GM20431 (cell line): ENCODE measurements around the gene SLC24A3.

Experiments
- in situ Hi-C: fragments of 300-500 bp; cut with MseI, MboI; formaldehyde crosslinking; loops from one replicate; pipeline ENCODE4 v1.15.0; 2020; ENCODE audit warnings: low sequenced_read_pairs; ENCODE audit not compliant: unreplicated experiment

SLC24A3 gene

GRCh38 chr20:19552221-19553180 is 340.1 kb downstream of the SLC24A3 start:
- in situ Hi-C loops, result no loop called here

- in situ Hi-C loops, result no loop called here
Measured at GRCh38 chr20:19554666-19555065, 342.2 kb downstream of the SLC24A3 start.

GRCh38 chr20:19555726-19556125 is 343.3 kb downstream of the SLC24A3 start:
- in situ Hi-C loops, result no loop called here

GRCh38 chr20:19557291-19557690 is 344.8 kb downstream of the SLC24A3 start:
- in situ Hi-C loops, result no loop called here

- in situ Hi-C loops, result no loop called here
Measured at GRCh38 chr20:19560881-19561480, 348.5 kb downstream of the SLC24A3 start.

GRCh38 chr20:19562426-19562825 is 350.0 kb downstream of the SLC24A3 start:
- in situ Hi-C loops, result no loop called here

- in situ Hi-C loops, result no loop called here
Measured at GRCh38 chr20:19564261-19564660, 351.8 kb downstream of the SLC24A3 start.

GRCh38 chr20:19565736-19566135 is 353.3 kb downstream of the SLC24A3 start:
- in situ Hi-C loops, result no loop called here

- in situ Hi-C loops, result no loop called here
Measured at GRCh38 chr20:19566226-19566945, 353.9 kb downstream of the SLC24A3 start.

- in situ Hi-C loops, result no loop called here
Measured at GRCh38 chr20:19568128-19568527, 355.7 kb downstream of the SLC24A3 start.

GRCh38 chr20:19571996-19572395 is 359.6 kb downstream of the SLC24A3 start:
- in situ Hi-C loops, result no loop called here

- in situ Hi-C loops, result loop anchor here (25.0 kb wide), 1 partner anchor 365 kb away; the partner anchor contains the start of gene SLC24A3
Measured at GRCh38 chr20:19577692-19578091, 365.2 kb downstream of the SLC24A3 start.

- in situ Hi-C loops, result loop anchor here (25.0 kb wide), 1 partner anchor 370 kb away; the partner anchor contains the start of gene SLC24A3
Measured at GRCh38 chr20:19582782-19583181, 370.3 kb downstream of the SLC24A3 start.

GRCh38 chr20:19583532-19584175 is 371.2 kb downstream of the SLC24A3 start:
- in situ Hi-C loops, result loop anchor here (25.0 kb wide), 1 partner anchor 371 kb away; the partner anchor contains the start of gene SLC24A3

- in situ Hi-C loops, result loop anchor here (25.0 kb wide), 1 partner anchor 376 kb away; the partner anchor contains the start of gene SLC24A3
Measured at GRCh38 chr20:19588241-19588640, 375.8 kb downstream of the SLC24A3 start.

GRCh38 chr20:19588732-19589131 is 376.3 kb downstream of the SLC24A3 start:
- in situ Hi-C loops, result loop anchor here (25.0 kb wide), 1 partner anchor 376 kb away; the partner anchor contains the start of gene SLC24A3

- in situ Hi-C loops, result loop anchor here (25.0 kb wide), 1 partner anchor 378 kb away; the partner anchor contains the start of gene SLC24A3
Measured at GRCh38 chr20:19589787-19590362, 377.4 kb downstream of the SLC24A3 start.

GRCh38 chr20:19590382-19590781 is 377.9 kb downstream of the SLC24A3 start:
- in situ Hi-C loops, result loop anchor here (25.0 kb wide), 1 partner anchor 378 kb away; the partner anchor contains the start of gene SLC24A3

GRCh38 chr20:19593762-19594161 is 381.3 kb downstream of the SLC24A3 start:
- in situ Hi-C loops, result loop anchor here (25.0 kb wide), 1 partner anchor 381 kb away; the partner anchor contains the start of gene SLC24A3
